CD4-positive, alpha-beta T cell treated with Interleukin-10 for 1 hour (primary cell): ENCODE measurements around the gene MALL.
"Not testable (repeated sequence)": the region's sequence is repeated elsewhere in the genome, so short reads cannot be mapped to it uniquely, and the experiment has no call there.

ENCODE experiments used
- DNase-seq: peaks from one replicate; pipeline ENCODE4 v3.0.0-alpha.2; 2020

The MALL gene

GRCh38 chr2:110120171-110121051, 4.8 kb upstream of the MALL start:
- no peak for DNase-seq

- no peak for DNase-seq
These were observed 550 bp upstream of the MALL start for GRCh38 chr2:110116033-110116710.

GRCh38 chr2:110114831-110115255, 779 bp downstream of the MALL start:
- no peak for DNase-seq

- no peak for DNase-seq
These were observed 1.5 kb downstream of the MALL start for GRCh38 chr2:110113961-110114591.

GRCh38 chr2:110108291-110108690, 7.3 kb downstream of the MALL start:
- not testable (repeated sequence) for DNase-seq

GRCh38 chr2:110107092-110108079, 8.2 kb downstream of the MALL start:
- no peak for DNase-seq

GRCh38 chr2:110106642-110107041, 9.0 kb downstream of the MALL start:
- DNase-seq, result no peak

- DNase-seq, result no peak
These were observed 9.8 kb downstream of the MALL start for GRCh38 chr2:110105608-110106467.

GRCh38 chr2:110105183-110105582, 10.4 kb downstream of the MALL start:
- DNase-seq, result no peak

- no peak for DNase-seq
These were observed 11.4 kb downstream of the MALL start for GRCh38 chr2:110104025-110104771.

GRCh38 chr2:110103061-110103961, 12.3 kb downstream of the MALL start:
- DNase-seq, result no peak

GRCh38 chr2:110101901-110102803, 13.5 kb downstream of the MALL start:
- no peak for DNase-seq

GRCh38 chr2:110101280-110101844, 14.3 kb downstream of the MALL start:
- no peak for DNase-seq

- DNase-seq, result not testable (repeated sequence)
These were observed 14.7 kb downstream of the MALL start for GRCh38 chr2:110100880-110101279.

- DNase-seq, result no peak
These were observed 15.1 kb downstream of the MALL start for GRCh38 chr2:110100480-110100879.

GRCh38 chr2:110099471-110100225, 16.0 kb downstream of the MALL start:
- DNase-seq, result no peak

GRCh38 chr2:110099038-110099425, 16.6 kb downstream of the MALL start:
- no peak for DNase-seq
